ACHN (cell line): Measurements from ENCODE around the gene ABCC3.

Experiments
- DNase-seq: peaks from one replicate; pipeline ENCODE4 v3.0.0-alpha.2; 2015
- in situ Hi-C: cut with HindIII; loops from 2 replicates; pipeline ENCODE4 v1.10.0; 2017; ENCODE audit warnings: low sequenced_read_pairs, low pct_ligation_motif_present, low pct_unique_long_range_greater_than_20kb

The ABCC3 gene

GRCh38 chr17:50660042-50660886 lies 25.6 kb downstream of the ABCC3 start:
- no peak for DNase-seq
- in situ Hi-C loops = no loop called here

GRCh38 chr17:50660887-50661345 lies 26.2 kb downstream of the ABCC3 start:
- DNase-seq = no peak
- in situ Hi-C loops = no loop called here

DNA sequence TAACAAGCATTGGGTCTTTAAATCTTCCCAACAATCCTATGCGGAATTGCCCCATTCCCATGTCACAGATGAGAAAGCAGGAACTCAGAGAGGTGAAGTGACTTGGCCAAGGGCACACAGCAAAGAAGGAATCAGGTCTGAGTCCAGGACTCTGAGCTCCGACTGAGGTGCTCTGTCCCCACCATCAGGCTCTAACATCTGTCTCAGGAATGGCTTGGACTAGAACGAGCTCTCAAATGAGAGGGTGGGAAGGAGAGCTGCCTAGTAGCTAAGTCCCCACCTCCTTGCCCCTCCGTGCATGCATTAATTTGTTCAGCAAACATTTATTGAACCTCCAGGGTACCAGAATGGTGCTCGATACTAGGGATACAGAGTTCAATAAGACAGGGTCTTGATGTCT lies 26.7 kb downstream of the ABCC3 start:
- in situ Hi-C loops = no loop called here
- no peak for DNase-seq

GRCh38 chr17:50661795-50662391 lies 27.2 kb downstream of the ABCC3 start:
- in situ Hi-C loops = no loop called here
- DNase-seq = peak; percentile 95

DNA sequence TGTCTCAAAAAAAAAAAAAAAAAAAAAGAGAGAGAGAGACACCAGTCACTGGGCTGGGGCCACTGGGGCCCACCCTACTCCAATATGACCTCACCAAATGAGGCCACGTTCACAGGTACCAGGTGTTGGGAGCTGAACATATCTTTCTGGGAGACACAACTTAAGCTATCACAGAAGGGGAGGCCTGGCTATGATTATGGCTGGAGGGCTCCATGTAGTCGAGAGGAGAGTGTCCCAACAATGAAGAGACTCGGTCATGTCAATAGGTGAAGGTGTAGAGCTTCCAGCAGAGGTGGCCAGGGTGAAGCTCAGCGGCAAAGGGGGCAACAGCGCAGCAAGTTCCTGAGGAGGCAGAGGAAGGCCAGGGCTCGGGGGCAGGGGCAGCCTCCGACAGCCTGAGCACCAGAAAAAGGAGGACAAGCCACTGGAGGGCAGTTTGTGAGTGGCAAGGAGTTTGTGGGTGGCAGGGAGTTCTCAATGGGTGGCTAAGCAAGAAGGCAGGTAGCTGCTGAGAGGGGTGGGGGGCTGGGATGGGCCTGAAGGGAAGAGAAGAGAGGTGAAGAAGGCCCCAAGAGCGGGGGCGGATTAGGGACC lies 28.0 kb downstream of the ABCC3 start:
- DNase-seq = no peak
- in situ Hi-C loops = no loop called here

DNA sequence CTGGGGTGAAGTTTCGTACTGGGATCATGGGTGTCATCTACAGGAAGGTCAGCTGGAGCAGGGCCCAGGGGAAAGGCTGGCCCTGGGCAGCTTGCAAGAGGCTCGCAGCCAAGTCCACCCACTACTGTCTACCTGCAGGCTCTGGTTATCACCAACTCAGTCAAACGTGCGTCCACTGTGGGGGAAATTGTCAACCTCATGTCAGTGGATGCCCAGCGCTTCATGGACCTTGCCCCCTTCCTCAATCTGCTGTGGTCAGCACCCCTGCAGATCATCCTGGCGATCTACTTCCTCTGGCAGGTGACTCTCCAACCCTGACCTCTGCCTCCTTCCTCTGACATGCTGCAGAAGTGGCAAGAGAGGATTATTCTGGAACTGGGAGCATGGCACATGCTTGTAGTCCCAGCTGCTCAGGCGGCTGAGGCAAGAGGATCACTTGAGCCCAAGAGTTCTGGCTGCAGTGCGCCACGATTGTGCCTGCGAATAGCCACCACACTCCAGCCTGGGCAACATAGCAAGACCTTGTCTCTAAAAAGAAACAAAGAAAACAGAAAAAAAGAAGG lies 29.2 kb downstream of the ABCC3 start:
- no peak for DNase-seq
- in situ Hi-C loops = no loop called here

GRCh38 chr17:50664788-50665458 lies 30.2 kb downstream of the ABCC3 start:
- DNase-seq = no peak
- in situ Hi-C loops = no loop called here

- in situ Hi-C loops = no loop called here
- no peak for DNase-seq
Observed at GRCh38 chr17:50665838-50666237, 31.2 kb downstream of the ABCC3 start.

- in situ Hi-C loops = no loop called here
Observed at GRCh38 chr17:50666316-50666715, 31.6 kb downstream of the ABCC3 start.

GRCh38 chr17:50667259-50668024 lies 32.8 kb downstream of the ABCC3 start:
- DNase-seq = no peak
- in situ Hi-C loops = no loop called here

More at GRCh38 chr17:50666316-50666715, 31.6 kb downstream of the ABCC3 start:
- DNase-seq = no peak

- in situ Hi-C loops = no loop called here
- DNase-seq = peak; percentile 26
Observed at GRCh38 chr17:50668025-50668837, 33.5 kb downstream of the ABCC3 start.

GRCh38 chr17:50668838-50669581 lies 34.3 kb downstream of the ABCC3 start:
- in situ Hi-C loops = no loop called here

GRCh38 chr17:50672071-50672470 lies 37.4 kb downstream of the ABCC3 start:
- in situ Hi-C loops = no loop called here
- DNase-seq = no peak

More at GRCh38 chr17:50668838-50669581, 34.3 kb downstream of the ABCC3 start:
- no peak for DNase-seq

GRCh38 chr17:50672831-50673551 lies 38.3 kb downstream of the ABCC3 start:
- peak; percentile 73 for DNase-seq
- in situ Hi-C loops = no loop called here

GRCh38 chr17:50675190-50675589 lies 40.5 kb downstream of the ABCC3 start:
- DNase-seq = no peak
- in situ Hi-C loops = no loop called here

DNA sequence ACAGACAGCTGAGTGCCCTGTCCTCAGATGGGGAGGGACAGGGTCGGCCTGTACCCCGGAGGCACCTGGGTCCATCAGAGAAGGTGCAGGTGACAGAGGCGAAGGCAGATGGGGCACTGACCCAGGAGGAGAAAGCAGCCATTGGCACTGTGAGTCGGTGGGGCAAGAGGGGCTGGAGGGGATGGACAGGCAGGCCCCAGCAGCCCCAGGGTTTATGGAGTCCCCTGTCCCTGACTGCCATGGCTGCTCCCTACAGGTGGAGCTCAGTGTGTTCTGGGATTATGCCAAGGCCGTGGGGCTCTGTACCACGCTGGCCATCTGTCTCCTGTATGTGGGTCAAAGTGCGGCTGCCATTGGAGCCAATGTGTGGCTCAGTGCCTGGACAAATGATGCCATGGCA lies 40.9 kb downstream of the ABCC3 start:
- no peak for DNase-seq
- in situ Hi-C loops = no loop called here
